Measurements from ENCODE around the gene LRRIQ4.
A peak's percentile ranks its signal among the peaks of the same experiment; 100 is the strongest.

Gene LRRIQ4
- 0 reads per million in 2 donors for total RNA-seq

- DNase-seq = peak; percentile 19
These were observed at the start of gene LRRIQ4, which contains the start of gene LRRC34 for GRCh38 chr3:169812332-169813235. Gene LRRIQ4, plus strand, starts transcription at chr3:169812870. Its CDS starts 9,052 bp downstream, at chr3:169821922. Gene LRRC34, minus strand, starts transcription at chr3:169812904. Its CDS starts 356 bp downstream, at chr3:169812548.

GRCh38 chr3:169764312-169764881, 48.3 kb upstream of the LRRIQ4 start:
- peak; percentile 54 for DNase-seq

GRCh38 chr3:169764882-169765612, 47.6 kb upstream of the LRRIQ4 start, which contains the start of gene TERC:
Gene TERC, minus strand, starts transcription at chr3:169765060.
- DNase-seq = peak; percentile 81

GRCh38 chr3:169769287-169770181, 43.1 kb upstream of the LRRIQ4 start, which contains the start of gene ACTRT3:
Gene ACTRT3, minus strand, starts transcription at chr3:169769561. Its CDS starts 41 bp downstream, at chr3:169769520.
- peak; percentile 39 for DNase-seq

- no peak for DNase-seq
These were observed 41.0 kb upstream of the LRRIQ4 start for GRCh38 chr3:169771497-169772304.

- no peak for DNase-seq
These were observed 40.3 kb upstream of the LRRIQ4 start for GRCh38 chr3:169772305-169772896.

GRCh38 chr3:169772897-169773816, 39.5 kb upstream of the LRRIQ4 start, which contains the start of gene MYNN:
Gene MYNN, plus strand, starts transcription at chr3:169773396. Its CDS starts 900 bp downstream, at chr3:169774296.
- peak; percentile 79 for DNase-seq

GRCh38 chr3:169774186-169774585, 38.5 kb upstream of the LRRIQ4 start:
- DNase-seq = no peak

- no peak for DNase-seq
These were observed 34.8 kb upstream of the LRRIQ4 start for GRCh38 chr3:169777822-169778221.

GRCh38 chr3:169780742-169781141, 31.9 kb upstream of the LRRIQ4 start:
- no peak for DNase-seq

GRCh38 chr3:169781209-169781855, 31.3 kb upstream of the LRRIQ4 start:
- DNase-seq = no peak

- DNase-seq = no peak
These were observed 25.6 kb upstream of the LRRIQ4 start for GRCh38 chr3:169787120-169787519.

- no peak for DNase-seq
These were observed 24.9 kb upstream of the LRRIQ4 start for GRCh38 chr3:169787791-169788190.

- DNase-seq = no peak
These were observed 22.5 kb upstream of the LRRIQ4 start for GRCh38 chr3:169790219-169790618.

- no peak for DNase-seq
These were observed 21.8 kb upstream of the LRRIQ4 start for GRCh38 chr3:169790687-169791429.

- no peak for DNase-seq
These were observed 20.3 kb upstream of the LRRIQ4 start for GRCh38 chr3:169792359-169792758.

- no peak for DNase-seq
These were observed 8.0 kb upstream of the LRRIQ4 start for GRCh38 chr3:169804681-169805080.

GRCh38 chr3:169809230-169809795, 3.4 kb upstream of the LRRIQ4 start:
- no peak for DNase-seq
